IMR-90 (cell line): ENCODE data around the gene ZNF503.

Source experiments
- CTCF ChIP-seq: conservative IDR thresholded peaks from 2 replicates; pipeline ENCODE4 v1.5.1; 2012; ENCODE audit warnings: mild to moderate bottlenecking, low read depth, low read length, improper control_type of control experiment
- POLR2A ChIP-seq: IDR thresholded peaks from 2 replicates; pipeline ENCODE4 v1.6.1; 2012; ENCODE audit warnings: mild to moderate bottlenecking, low read depth, low read length
- RAD21 ChIP-seq: IDR thresholded peaks from 2 replicates; pipeline ENCODE4 v1.6.1; 2012; ENCODE audit warnings: low read length, improper control_type of control experiment
- RCOR1 ChIP-seq: IDR thresholded peaks from 2 replicates; pipeline ENCODE4 v1.6.1; 2012; ENCODE audit warnings: mild to moderate bottlenecking, low read length, improper control_type of control experiment; ENCODE audit not compliant: insufficient replicate concordance
- RFX5 ChIP-seq: IDR thresholded peaks from 2 replicates; pipeline ENCODE4 v1.8.0; 2012; ENCODE audit warnings: low read depth, mild to moderate bottlenecking, low read length, moderate library complexity
- SMC3 ChIP-seq: fragments of 150-350 bp; IDR thresholded peaks from 2 replicates; pipeline ENCODE4 v1.6.1; 2016; ENCODE audit warnings: low read depth, mild to moderate bottlenecking, antibody characterized with exemption, low read length, moderate library complexity

- TF ChIP-seq CTCF (no peak), POLR2A (no peak), RFX5 (no peak), RAD21 (no peak), RCOR1 (no peak), SMC3 (no peak)
These were observed 48.4 kb downstream of the ZNF503 start for GRCh38 chr10:75353183-75353582.
